ENCODE results near the gene SBK2. TPM values are rescaled to one million over a fixed set of nuclear protein-coding genes. Genes with fewer than 3 reads are reported as not detected.
A peak's percentile ranks its signal among the peaks of the same experiment; 100 is the strongest.

The SBK2 gene
- total and polyA plus RNA-seq, 2 experiments from 2014 or later, result 1.1 to 2.0 TPM

GRCh38 chr19:55488986-55489710 lies 47.8 kb downstream of the SBK2 start:
- TF ChIP-seq JUNB (IDR thresholded peaks at IDR 0.05; ENCODE audit: unreplicated experiment) (no peak), EZH2phosphoT487 (IDR thresholded peaks at IDR 0.05; ENCODE audit: unreplicated experiment) (no peak), EZH2 (IDR thresholded peaks at IDR 0.05; ENCODE audit: low read depth, unreplicated experiment) (no peak), REST (IDR thresholded peaks at IDR 0.05; ENCODE audit: unreplicated experiment) (no peak), POLR2AphosphoS5 (IDR thresholded peaks at IDR 0.05; ENCODE audit: low read depth) (no peak), ETS1 (IDR thresholded peaks at IDR 0.05) (no peak), CREB1 (CRISPR knock-in tag; IDR thresholded peaks at IDR 0.05; ENCODE audit: low read depth) (no peak), NANOG (IDR thresholded peaks at IDR 0.05; ENCODE audit: borderline replicate concordance) (no peak), CTCF (conservative IDR thresholded peaks at IDR 0.05; ENCODE audit: low read depth in 2 of 2) (no peak), ZNF462 (CRISPR knock-in tag; IDR thresholded peaks at IDR 0.05) (no peak), STAT1 (IDR thresholded peaks at IDR 0.05; ENCODE audit: unreplicated experiment) (no peak), ZNF331 (CRISPR knock-in tag; IDR thresholded peaks at IDR 0.05; ENCODE audit: low read depth) (no peak), ZNF114 (CRISPR knock-in tag; IDR thresholded peaks at IDR 0.05) (no peak)
- Mint-ChIP-seq H3K4me1 (peaks cover 24% of the 10 kb centered on the region), H3K4me3 (no peak overlapping the region), H3K27ac (no peak overlapping the region), H3K27me3 (ENCODE audit: insufficient read depth, low read depth, poor library complexity) (peaks cover 14% of the 10 kb centered on the region), H3K9me3 (no peaks in the 10 kb centered on the region; the same call in 2 of the 3 replicates), H3K36me3 (ENCODE audit: low read depth) (no peaks in the 10 kb centered on the region; the same call in 2 of the 3 replicates)
- H2AFZ ChIP-seq, result no peak overlapping the region
- H3K9me2 ChIP-seq (ENCODE audit: insufficient read depth), result no peaks in the 10 kb centered on the region
- no peak overlapping the region for H3K4me3 ChIP-seq
- no peaks in the 10 kb centered on the region for H3K36me3 ChIP-seq (ENCODE audit: insufficient read depth)
- ATAC-seq, result peak; percentile 4
- no peak overlapping the region for H3K27ac ChIP-seq (ENCODE audit: low read depth)
- no peak for DNase-seq (ENCODE audit: low spot score)
- peaks cover 15% of the 10 kb centered on the region for H3F3A ChIP-seq (replicated peaks; ENCODE audit: low read depth)
- no peaks in the 10 kb centered on the region for H3K79me2 ChIP-seq (replicated peaks; ENCODE audit: insufficient read depth)
- peaks cover 16% of the 10 kb centered on the region; the same call in 1 of the 2 replicates for H3K4me1 ChIP-seq (ENCODE audit: insufficient read depth)
- no peaks in the 10 kb centered on the region for H3K27me3 ChIP-seq (ENCODE audit: insufficient read depth)
- peak overlapping the region; percentile 80 for H3K4me2 ChIP-seq
- H4K20me1 ChIP-seq (replicated peaks; ENCODE audit: insufficient read depth), result no peaks in the 10 kb centered on the region
